Muscle layer of duodenum (tissue), 2 donors: ENCODE results near the gene NTM.

Source experiments
- H3K27ac ChIP-seq: one replicate; pipeline ENCODE4 v1.7.0; 2013; ENCODE audit warnings: mild to moderate bottlenecking, low read length
- H3K27me3 ChIP-seq: one replicate; pipeline ENCODE4 v1.7.0; 2013; ENCODE audit warnings: low read depth, mild to moderate bottlenecking, control low read depth, low read length
- H3K36me3 ChIP-seq, 2 donors: one replicate each; pipeline ENCODE4 v1.7.0; 2013; ENCODE audit warnings: low read length in 2 of 2, control low read depth in 1 of 2, mild to moderate bottlenecking in 1 of 2; ENCODE audit not compliant: insufficient read depth in 2 of 2, control insufficient read depth in 1 of 2
- H3K4me1 ChIP-seq, 2 donors: one replicate each; pipeline ENCODE4 v1.7.0; 2013; ENCODE audit warnings: low read length in 2 of 2, mild to moderate bottlenecking in 2 of 2, control low read depth in 1 of 2, moderate library complexity in 1 of 2; ENCODE audit not compliant: insufficient read depth in 2 of 2, control insufficient read depth in 1 of 2
- H3K4me3 ChIP-seq, 2 donors: one replicate each; pipeline ENCODE4 v1.7.0; 2013; ENCODE audit warnings: low read length in 2 of 2, low read depth in 1 of 2, mild to moderate bottlenecking in 1 of 2
- H3K9me3 ChIP-seq, 2 donors: one replicate each; pipeline ENCODE4 v1.7.0; 2013; ENCODE audit warnings: low read length in 2 of 2, control low read depth in 1 of 2, mild to moderate bottlenecking in 1 of 2; ENCODE audit not compliant: control insufficient read depth in 1 of 2
- donor health status: healthy.

The NTM gene

GRCh38 chr11:131654849-131655248 is 284.4 kb downstream of the NTM start:
- Histone ChIP-seq H3K36me3 (no peaks in the 10 kb centered on the region), H3K27ac (no peak overlapping the region)

GRCh38 chr11:131656179-131656838 is 285.9 kb downstream of the NTM start:
- H3K27ac ChIP-seq, result no peak overlapping the region

More at GRCh38 chr11:131654849-131655248, 284.4 kb downstream of the NTM start:
- no peaks in the 10 kb centered on the region for H3K27me3 ChIP-seq
- no peaks in the 10 kb centered on the region for H3K9me3 ChIP-seq
- H3K4me3 ChIP-seq, result no peak overlapping the region
- H3K4me1 ChIP-seq, result no peaks in the 10 kb centered on the region

GRCh38 chr11:131656839-131657211 is 286.4 kb downstream of the NTM start:
- H3K36me3 ChIP-seq, result no peaks in the 10 kb centered on the region
- H3K4me3 ChIP-seq, result no peak overlapping the region
- no peaks in the 10 kb centered on the region for H3K27me3 ChIP-seq
- no peaks in the 10 kb centered on the region for H3K4me1 ChIP-seq
- H3K9me3 ChIP-seq, result no peaks in the 10 kb centered on the region
- no peak overlapping the region for H3K27ac ChIP-seq

More at GRCh38 chr11:131656179-131656838, 285.9 kb downstream of the NTM start:
- H3K4me3 ChIP-seq, result no peak overlapping the region
- no peaks in the 10 kb centered on the region for H3K4me1 ChIP-seq
- no peaks in the 10 kb centered on the region for H3K9me3 ChIP-seq
- no peaks in the 10 kb centered on the region for H3K36me3 ChIP-seq
- H3K27me3 ChIP-seq, result no peaks in the 10 kb centered on the region

- H3K4me1 ChIP-seq, result no peaks in the 10 kb centered on the region
- H3K9me3 ChIP-seq, result no peaks in the 10 kb centered on the region
- no peak overlapping the region for H3K4me3 ChIP-seq
- H3K27ac ChIP-seq, result no peak overlapping the region
- no peaks in the 10 kb centered on the region for H3K27me3 ChIP-seq
- H3K36me3 ChIP-seq, result no peaks in the 10 kb centered on the region
These were observed 288.0 kb downstream of the NTM start for GRCh38 chr11:131658414-131658813.

GRCh38 chr11:131658952-131659351 is 288.5 kb downstream of the NTM start:
- Histone ChIP-seq H3K4me3 (no peak overlapping the region), H3K9me3 (no peaks in the 10 kb centered on the region), H3K27me3 (no peaks in the 10 kb centered on the region), H3K4me1 (no peaks in the 10 kb centered on the region), H3K36me3 (no peaks in the 10 kb centered on the region), H3K27ac (no peak overlapping the region)

GRCh38 chr11:131659931-131660330 is 289.5 kb downstream of the NTM start:
- H3K4me1 ChIP-seq, result no peaks in the 10 kb centered on the region
- H3K4me3 ChIP-seq, result no peak overlapping the region
- no peaks in the 10 kb centered on the region for H3K27me3 ChIP-seq
- no peaks in the 10 kb centered on the region for H3K9me3 ChIP-seq
- no peak overlapping the region for H3K27ac ChIP-seq
- H3K36me3 ChIP-seq, result no peaks in the 10 kb centered on the region

- Histone ChIP-seq H3K27me3 (no peaks in the 10 kb centered on the region), H3K9me3 (no peaks in the 10 kb centered on the region), H3K36me3 (no peaks in the 10 kb centered on the region), H3K27ac (no peak overlapping the region), H3K4me3 (no peak overlapping the region), H3K4me1 (no peaks in the 10 kb centered on the region)
These were observed 290.7 kb downstream of the NTM start for GRCh38 chr11:131661132-131661531.

GRCh38 chr11:131662317-131662972 is 292.0 kb downstream of the NTM start:
- Histone ChIP-seq H3K27ac (no peak overlapping the region), H3K9me3 (no peaks in the 10 kb centered on the region), H3K27me3 (no peaks in the 10 kb centered on the region), H3K36me3 (no peaks in the 10 kb centered on the region), H3K4me3 (no peak overlapping the region), H3K4me1 (no peaks in the 10 kb centered on the region)

GRCh38 chr11:131662993-131663392 is 292.6 kb downstream of the NTM start:
- Histone ChIP-seq H3K4me3 (no peak overlapping the region), H3K4me1 (no peaks in the 10 kb centered on the region), H3K36me3 (no peaks in the 10 kb centered on the region), H3K9me3 (no peaks in the 10 kb centered on the region), H3K27me3 (no peaks in the 10 kb centered on the region), H3K27ac (no peak overlapping the region)

- Histone ChIP-seq H3K9me3 (no peaks in the 10 kb centered on the region), H3K27me3 (no peaks in the 10 kb centered on the region), H3K36me3 (no peaks in the 10 kb centered on the region), H3K4me3 (no peak overlapping the region), H3K4me1 (no peaks in the 10 kb centered on the region), H3K27ac (no peak overlapping the region)
These were observed 293.2 kb downstream of the NTM start for GRCh38 chr11:131663405-131664200.

GRCh38 chr11:131664293-131664692 is 293.9 kb downstream of the NTM start:
- no peaks in the 10 kb centered on the region for H3K9me3 ChIP-seq

More at GRCh38 chr11:131664293-131664692, 293.9 kb downstream of the NTM start:
- H3K4me1 ChIP-seq, result no peaks in the 10 kb centered on the region
- H3K27ac ChIP-seq, result no peak overlapping the region
- H3K27me3 ChIP-seq, result no peaks in the 10 kb centered on the region
- H3K36me3 ChIP-seq, result no peaks in the 10 kb centered on the region
- H3K4me3 ChIP-seq, result no peak overlapping the region
